GM23338 (cell line): ENCODE data around the gene STOML3. TPM values are rescaled to one million over a fixed set of nuclear protein-coding genes. Genes with fewer than 3 reads are reported as not detected.
A peak's percentile ranks its signal among the peaks of the same experiment; 100 is the strongest.

Source experiments
- ATAC-seq: fragments of 200-7000 bp; cut with Tn5 transposase; 3 replicates; pipeline ENCODE4 v1.9.1; 2020
- DNase-seq: peaks from one replicate; pipeline ENCODE4 v3.0.0-alpha.2; 2015; ENCODE audit warnings: low spot score
- H2AFZ ChIP-seq: fragments of 200-600 bp; sonication (generic); 2 replicates; pipeline ENCODE4 v1.8.0; 2016; ENCODE audit warnings: antibody characterized with exemption, mild to moderate bottlenecking, moderate library complexity
- H3F3A ChIP-seq: fragments of 200-600 bp; sonication (generic); replicated peaks from 2 replicates; pipeline ENCODE4 v1.8.0; 2017; ENCODE audit warnings: antibody characterized with exemption, mixed run types, low read depth
- H3K27ac ChIP-seq: fragments of 200-600 bp; sonication (generic); 2 replicates; pipeline ENCODE4 v1.6.1; 2016; ENCODE audit warnings: low read depth
- H3K27me3 ChIP-seq: fragments of 200-600 bp; sonication (generic); 2 replicates; pipeline ENCODE4 v1.8.0; 2016; ENCODE audit warnings: mild to moderate bottlenecking, mixed run types, moderate library complexity; ENCODE audit not compliant: insufficient read depth
- H3K36me3 ChIP-seq: fragments of 200-600 bp; sonication (generic); 2 replicates; pipeline ENCODE4 v1.8.0; 2016; ENCODE audit warnings: mild to moderate bottlenecking; ENCODE audit not compliant: insufficient read depth
- H3K4me1 ChIP-seq: fragments of 200-600 bp; sonication (generic); 2 replicates; pipeline ENCODE4 v1.8.0; 2016; ENCODE audit warnings: mild to moderate bottlenecking, moderate library complexity; ENCODE audit not compliant: insufficient read depth
- H3K4me2 ChIP-seq: fragments of 200-600 bp; sonication (generic); 2 replicates; pipeline ENCODE4 v1.7.1; 2017; ENCODE audit warnings: mixed run types
- H3K4me3 ChIP-seq: fragments of 200-600 bp; sonication (generic); 2 replicates; pipeline ENCODE4 v1.6.1; 2016; ENCODE audit warnings: mixed run types
- H3K79me2 ChIP-seq: fragments of 200-600 bp; sonication (generic); replicated peaks from 2 replicates; pipeline ENCODE4 v1.8.0; 2017; ENCODE audit warnings: mild to moderate bottlenecking; ENCODE audit not compliant: insufficient read depth
- H3K9me2 ChIP-seq: fragments of 200-600 bp; sonication (generic); 2 replicates; pipeline ENCODE4 v1.8.0; 2017; ENCODE audit not compliant: insufficient read depth
- H4K20me1 ChIP-seq: fragments of 200-600 bp; sonication (generic); replicated peaks from 2 replicates; pipeline ENCODE4 v1.8.0; 2017; ENCODE audit warnings: mild to moderate bottlenecking; ENCODE audit not compliant: insufficient read depth
- H3K27ac Mint-ChIP-seq: 2 replicates; pipeline ENCODE4 v1.8.0; 2020; ENCODE audit warnings: inconsistent platforms, mild to moderate bottlenecking, moderate library complexity, mixed read lengths
- H3K27me3 Mint-ChIP-seq: 3 replicates; pipeline ENCODE4 v1.8.0; 2022; ENCODE audit warnings: low read depth, mild to moderate bottlenecking, moderate library complexity, mixed read lengths, inconsistent platforms; ENCODE audit not compliant: insufficient read depth, poor library complexity
- H3K36me3 Mint-ChIP-seq: 3 replicates; pipeline ENCODE4 v1.8.0; 2021; ENCODE audit warnings: low read depth, mild to moderate bottlenecking, inconsistent platforms, moderate library complexity, mixed read lengths
- H3K4me1 Mint-ChIP-seq: 3 replicates; pipeline ENCODE4 v1.8.0; 2020; ENCODE audit warnings: mild to moderate bottlenecking, inconsistent platforms, mixed read lengths
- H3K4me3 Mint-ChIP-seq: 3 replicates; pipeline ENCODE4 v1.8.0; 2021; ENCODE audit warnings: moderate library complexity, mild to moderate bottlenecking, inconsistent platforms, mixed read lengths
- H3K9me3 Mint-ChIP-seq: 3 replicates; pipeline ENCODE4 v1.8.0; 2020; ENCODE audit warnings: moderate library complexity, mild to moderate bottlenecking, inconsistent platforms, mixed read lengths
- CREB1 ChIP-seq: fragments of 250-450 bp; sonication (Bioruptor Pico); IDR thresholded peaks from 2 replicates; pipeline ENCODE4 v1.5.0; 2020; ENCODE audit warnings: low read depth, mild to moderate bottlenecking, moderate library complexity
- CTCF ChIP-seq, 2 experiments: fragments of 200-600 bp in 1 of 2; sonication (generic) in 1 of 2; conservative IDR thresholded peaks; 2 replicates each; pipeline versions ENCODE4 v1.5.1 to v1.6.1; 2016 to 2017; ENCODE audit warnings: antibody characterized with exemption in 2 of 2, low read depth in 2 of 2, mild to moderate bottlenecking in 2 of 2, moderate library complexity in 1 of 2
- ETS1 ChIP-seq: IDR thresholded peaks from 2 replicates; pipeline ENCODE4 v1.6.1; 2016; ENCODE audit warnings: antibody characterized with exemption
- EZH2phosphoT487 ChIP-seq: fragments of 200-600 bp; sonication (generic); IDR thresholded peaks from one replicate; pipeline ENCODE4 v1.8.1; 2018; ENCODE audit warnings: antibody characterized with exemption; ENCODE audit not compliant: unreplicated experiment
- POLR2AphosphoS5 ChIP-seq: IDR thresholded peaks from 2 replicates; pipeline ENCODE4 v1.6.1; 2016; ENCODE audit warnings: antibody characterized with exemption, low read depth
- ZNF331 ChIP-seq: fragments of 250-450 bp; sonication (Bioruptor Pico); IDR thresholded peaks from 2 replicates; pipeline ENCODE4 v1.5.0; 2020; ENCODE audit warnings: low read depth, mild to moderate bottlenecking, moderate library complexity
- ZNF462 ChIP-seq: fragments of 250-450 bp; sonication (Bioruptor Pico); IDR thresholded peaks from 2 replicates; pipeline ENCODE4 v1.5.0; 2020; ENCODE audit warnings: mild to moderate bottlenecking, moderate library complexity
- polyA plus RNA-seq: library from polyadenylated mRNA; unstranded; fragments of >200 nt; fragmentation: Nextera tagmentation; extraction: Ambion mirVana; gene quantifications from 2 replicates; pipeline ENCODE4 v1.2.1, GENCODE V29; 2016
- total RNA-seq: library from RNA; depleted of rRNA; stranded (reverse); fragments of >200 nt; shearing (Covaris generic); gene quantifications from 2 replicates; pipeline ENCODE4 v1.2.3, GENCODE V29; 2014

STOML3 gene
- total and polyA plus RNA-seq, 2 experiments from 2014 or later, result not detected

GRCh38 chr13:39037880-39038568, 47.4 kb upstream of the STOML3 start, which contains the start of the genes NHLRC3 and PROSER1:
Gene NHLRC3 (plus strand): TSS chr13:39038456. CDS start chr13:39038640, 184 bp downstream.
Gene PROSER1 (minus strand): TSS chr13:39038089. CDS start chr13:39037242, 847 bp downstream.
- Histone ChIP-seq H3K4me2 (peak within 1 kb of the TSS; percentile 76), H3K27me3 (no peaks in the 10 kb centered on the region), H3K36me3 (no peaks in the 10 kb centered on the region), H3K79me2 (peaks cover 53% of the 10 kb centered on the region), H3K4me3 (peak within 1 kb of the TSS; percentile 86), H4K20me1 (peaks cover 16% of the 10 kb centered on the region; the same call in 1 of the 2 replicates), H3F3A (no peaks in the 10 kb centered on the region), H3K4me1 (peaks cover 19% of the 10 kb centered on the region), H3K9me2 (no peaks in the 10 kb centered on the region), H2AFZ (peak within 1 kb of the TSS; percentile 2), H3K27ac (peak within 1 kb of the TSS; percentile 90)
- peaks cover 11% of the 10 kb centered on the region for H3K36me3 Mint-ChIP-seq
- H3K9me3 Mint-ChIP-seq, result no peaks in the 10 kb centered on the region
- TF ChIP-seq POLR2AphosphoS5 (peak; percentile 73), CTCF (conservative IDR thresholded peaks at IDR 0.05; ENCODE audit: low read depth in 2 of 2) (no peak), EZH2phosphoT487 (no peak), ETS1 (peak; percentile 60; the same call in 1 of the 2 replicates), ZNF462 (CRISPR knock-in tag) (no peak), ZNF331 (no peak), CREB1 (peak; percentile 92)
- peak within 1 kb of the TSS; percentile 93 for H3K4me3 Mint-ChIP-seq
- peaks cover 24% of the 10 kb centered on the region for H3K4me1 Mint-ChIP-seq
- ATAC-seq (peak; percentile 89), DNase-seq (peak; percentile 96)
- peak within 1 kb of the TSS; percentile 98 for H3K27ac Mint-ChIP-seq
- H3K27me3 Mint-ChIP-seq, result peaks cover under 1% of the 10 kb centered on the region
